AG04450 (cell line): Measurements from ENCODE around the gene GSTM4. TPM values are rescaled to one million over a fixed set of nuclear protein-coding genes. Genes with fewer than 3 reads are reported as not detected.

Source experiments
- CTCF ChIA-PET: fragments of 300-600, 350-600 bp; formaldehyde crosslinking; extraction: SDS; loops from one replicate; lab custom pipeline; 2022; ENCODE audit warnings: antibody characterized with exemption, inconsistent platforms; lab: Charles Lee
- POLR2A ChIA-PET: fragments of 350-600 bp; formaldehyde crosslinking; extraction: SDS; loops from one replicate; lab custom pipeline; 2021; ENCODE audit warnings: antibody characterized with exemption, inconsistent platforms; lab: Yijun Ruan, JAX
- DNase-seq: peaks from one replicate; pipeline ENCODE4 v3.0.0-alpha.2; 2011; ENCODE audit warnings: low read depth, low spot score
- H3K27ac ChIP-seq: one replicate; pipeline ENCODE4 v1.5.1; 2012; ENCODE audit warnings: low read depth, low read length, control low read depth
- H3K27me3 ChIP-seq: one replicate; pipeline ENCODE4 v1.6.0; 2012; ENCODE audit warnings: low read length; ENCODE audit not compliant: control insufficient read depth, insufficient read depth
- H3K4me3 ChIP-seq: 2 replicates; pipeline ENCODE4 v1.5.1; 2011; ENCODE audit warnings: mild to moderate bottlenecking, low read depth, low read length, control low read depth
- H3K9me3 ChIP-seq: 2 replicates; pipeline ENCODE4 v1.5.1; 2012; ENCODE audit warnings: low read length; ENCODE audit not compliant: control insufficient read depth, insufficient read depth
- polyA plus RNA-seq: library from polyadenylated mRNA; depleted of rRNA; stranded (reverse); fragments of >200 nt; gene quantifications from 2 replicates; pipeline ENCODE4 v1.2.3, GENCODE V29; 2011
- TF ChIP-seq, protein P1 (sequence below): IDR thresholded peaks from 2 replicates; pipeline ENCODE4 v1.5.1; 2011; ENCODE audit warnings: low read depth, low read length, control low read depth, inconsistent platforms

GSTM4 gene
- polyA plus RNA-seq, 1 experiment: 62.6 TPM

DNA sequence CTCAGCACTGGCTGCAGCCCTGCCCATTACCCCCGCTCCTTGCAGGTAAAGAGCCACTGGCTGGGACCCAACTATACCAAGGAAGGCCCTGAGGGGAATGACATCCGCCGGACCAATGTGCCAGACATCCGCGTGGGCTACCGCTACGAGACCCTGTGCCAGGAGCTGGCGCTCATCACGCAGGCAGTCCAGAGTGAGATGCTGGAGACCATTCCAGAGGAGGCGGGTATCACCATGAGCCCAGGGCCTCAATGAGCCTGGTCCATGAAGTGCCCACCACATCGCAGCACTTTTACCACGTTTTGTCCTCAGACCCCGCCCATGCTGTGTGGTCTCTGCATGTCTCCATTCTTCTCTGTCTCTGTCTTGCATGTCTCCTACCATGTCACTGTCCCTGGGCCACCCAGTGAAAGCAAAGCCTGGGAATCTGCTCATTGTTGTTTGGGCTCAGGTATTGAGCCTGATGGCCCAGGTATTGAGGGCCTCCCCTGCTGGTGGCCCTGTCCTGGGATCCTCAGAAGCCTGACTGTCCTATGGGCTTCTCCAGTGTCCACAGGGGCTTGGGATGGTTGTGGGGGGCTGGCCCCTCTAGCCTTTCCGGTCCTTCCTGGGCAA, 24.9 kb upstream of the GSTM4 start:
- H3K9me3 ChIP-seq: no peaks in the 10 kb centered on the region
- ChIA-PET CTCF (interaction anchor here (0.6 to 8.9 kb wide), 14 partner anchors 8 to 362 kb away, joined by 3 to 64 read pairs (median 4); partner anchors contain the start of gene GNAI3), POLR2A (interaction anchor here (0.5 to 1.2 kb wide), 2 partner anchors 82 to 99 kb away, joined by 3 to 5 read pairs; partner anchors contain the start of gene GNAI3)
- H3K4me3 ChIP-seq: no peak overlapping the region
- TF ChIP-seq, protein P1, sequence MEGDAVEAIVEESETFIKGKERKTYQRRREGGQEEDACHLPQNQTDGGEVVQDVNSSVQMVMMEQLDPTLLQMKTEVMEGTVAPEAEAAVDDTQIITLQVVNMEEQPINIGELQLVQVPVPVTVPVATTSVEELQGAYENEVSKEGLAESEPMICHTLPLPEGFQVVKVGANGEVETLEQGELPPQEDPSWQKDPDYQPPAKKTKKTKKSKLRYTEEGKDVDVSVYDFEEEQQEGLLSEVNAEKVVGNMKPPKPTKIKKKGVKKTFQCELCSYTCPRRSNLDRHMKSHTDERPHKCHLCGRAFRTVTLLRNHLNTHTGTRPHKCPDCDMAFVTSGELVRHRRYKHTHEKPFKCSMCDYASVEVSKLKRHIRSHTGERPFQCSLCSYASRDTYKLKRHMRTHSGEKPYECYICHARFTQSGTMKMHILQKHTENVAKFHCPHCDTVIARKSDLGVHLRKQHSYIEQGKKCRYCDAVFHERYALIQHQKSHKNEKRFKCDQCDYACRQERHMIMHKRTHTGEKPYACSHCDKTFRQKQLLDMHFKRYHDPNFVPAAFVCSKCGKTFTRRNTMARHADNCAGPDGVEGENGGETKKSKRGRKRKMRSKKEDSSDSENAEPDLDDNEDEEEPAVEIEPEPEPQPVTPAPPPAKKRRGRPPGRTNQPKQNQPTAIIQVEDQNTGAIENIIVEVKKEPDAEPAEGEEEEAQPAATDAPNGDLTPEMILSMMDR: no peak
- no peak overlapping the region for H3K27ac ChIP-seq
- no peak for DNase-seq
- H3K27me3 ChIP-seq: no peaks in the 10 kb centered on the region

DNA sequence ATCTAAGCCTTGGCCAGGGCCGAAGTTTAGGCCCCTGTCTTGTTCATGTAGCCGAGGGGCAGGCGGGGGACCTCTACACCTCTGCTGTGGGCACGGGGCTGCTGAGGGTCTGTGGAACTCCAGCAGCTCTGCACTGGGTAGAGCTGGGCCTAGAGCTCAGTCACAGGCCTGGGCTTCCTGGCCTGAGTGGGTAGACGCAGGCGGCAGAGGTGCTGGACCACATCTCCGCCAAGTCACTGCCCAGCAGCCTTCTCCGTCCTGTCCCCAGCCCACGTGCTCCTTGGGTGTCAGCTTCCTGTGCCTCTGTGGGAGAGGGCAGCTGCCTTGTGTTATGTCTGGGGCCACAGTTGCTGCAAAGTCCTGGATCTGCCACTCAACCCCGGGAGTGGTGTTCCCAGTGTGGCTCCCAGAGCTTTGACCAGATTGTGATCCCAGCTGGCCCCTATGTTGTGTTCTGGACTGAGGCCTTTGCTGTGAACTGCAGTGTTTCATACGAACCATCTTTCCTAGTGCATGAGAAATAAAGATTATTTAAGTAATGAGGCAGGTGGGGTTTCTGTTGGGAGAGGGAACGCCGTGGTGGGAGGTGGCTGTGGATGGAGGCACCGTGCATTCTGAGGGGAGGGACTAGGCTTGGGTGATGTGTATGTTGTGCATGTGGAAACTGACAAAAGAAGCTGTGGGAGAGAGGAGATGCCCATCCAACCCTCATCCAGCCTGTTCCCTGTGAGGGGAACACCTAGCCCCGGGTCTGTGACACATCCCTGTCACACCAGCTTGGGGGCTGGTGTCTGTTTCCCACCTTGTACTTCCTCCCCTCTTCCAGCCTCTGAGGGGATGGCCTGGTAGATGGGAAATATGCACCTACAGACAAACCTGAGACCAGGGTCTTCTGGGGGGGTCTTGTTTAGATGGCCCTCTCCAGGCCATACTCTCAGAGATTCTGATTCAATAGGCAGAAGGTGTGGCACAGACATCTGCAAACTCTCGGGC, 24.1 kb upstream of the GSTM4 start:
- DNase-seq: no peak
- Histone ChIP-seq H3K9me3 (no peaks in the 10 kb centered on the region), H3K27ac (no peak overlapping the region), H3K4me3 (no peak overlapping the region), H3K27me3 (no peaks in the 10 kb centered on the region)
- TF ChIP-seq, protein P1: no peak
- CTCF ChIA-PET: interaction anchor here (1.2 to 10.8 kb wide), 6 partner anchors 7 to 141 kb away, joined by 3 to 106 read pairs (median 24); partner anchors contain the start of gene GNAI3
- POLR2A ChIA-PET: interaction anchor here (0.5 kb wide), 1 partner anchor 98 kb away, joined by 3 read pairs; no protein-coding TSS in a partner anchor

DNA sequence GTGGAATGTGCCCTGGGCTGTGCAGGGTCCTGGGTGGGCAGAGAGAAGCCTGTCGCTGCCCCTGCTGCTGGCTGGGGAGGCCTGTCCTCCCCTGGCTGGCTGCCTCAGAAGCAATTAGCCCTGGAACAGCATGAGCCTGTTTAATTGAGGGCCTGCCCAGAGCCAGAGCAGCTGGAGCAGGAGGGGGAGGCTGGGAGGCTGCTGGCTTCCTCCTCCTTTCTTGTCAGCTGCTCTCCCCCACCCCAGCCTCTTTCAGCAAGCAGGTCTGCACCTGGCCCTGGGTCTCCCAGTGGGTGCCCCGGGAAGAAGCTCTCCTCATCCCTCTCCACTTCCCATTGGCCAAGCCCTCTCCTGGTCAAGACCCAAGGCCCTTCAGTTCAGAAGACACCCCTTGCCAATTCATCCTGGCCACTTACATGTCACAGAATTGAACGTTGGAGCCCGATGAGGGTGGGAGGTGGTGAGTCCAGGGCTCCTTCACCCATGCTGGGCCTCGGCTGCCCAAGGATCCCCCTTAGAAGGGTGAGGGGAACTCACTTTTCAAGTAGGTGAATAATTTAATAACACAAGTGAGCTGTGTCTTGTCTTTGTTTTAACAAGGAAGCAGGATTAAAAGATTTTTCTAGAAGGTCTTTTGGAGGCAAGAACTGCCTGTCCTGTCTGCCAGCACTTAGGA, 23.1 kb upstream of the GSTM4 start:
- no peak for DNase-seq
- TF ChIP-seq, protein P1: no peak
- Histone ChIP-seq H3K9me3 (no peaks in the 10 kb centered on the region), H3K4me3 (no peak overlapping the region), H3K27me3 (no peaks in the 10 kb centered on the region), H3K27ac (no peak overlapping the region)
- POLR2A ChIA-PET: no interaction called here
- CTCF ChIA-PET: interaction anchor here (0.7 to 10.8 kb wide), 3 partner anchors 6 to 141 kb away, joined by 3 to 106 read pairs (median 64); no protein-coding TSS in a partner anchor

DNA sequence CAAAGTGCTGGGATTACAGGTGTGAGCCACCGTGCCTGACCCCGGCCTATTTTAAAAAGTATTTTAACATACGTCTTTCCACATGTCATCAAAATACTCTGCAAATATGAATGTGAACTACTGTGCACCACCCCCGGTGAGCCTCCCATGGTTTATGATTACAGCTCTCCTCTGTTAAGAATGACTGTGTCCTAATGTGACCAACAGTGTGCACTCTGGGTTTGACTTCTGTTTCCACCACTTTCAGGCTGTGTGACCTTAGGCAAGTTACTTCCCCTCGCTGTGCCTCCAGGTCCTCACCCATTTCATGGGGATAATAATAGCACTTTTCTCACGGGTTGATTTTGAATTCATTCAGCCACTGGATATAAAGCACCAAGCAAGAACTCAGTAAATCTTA, 21.6 kb upstream of the GSTM4 start:
- no peak overlapping the region for H3K27ac ChIP-seq
- ChIA-PET POLR2A (no interaction called here), CTCF (interaction anchor here (1.1 to 10.8 kb wide), 5 partner anchors 8 to 140 kb away, joined by 3 to 106 read pairs (median 4); partner anchors contain the start of genes AMPD2 and GNAT2)
- no peak for DNase-seq
- H3K27me3 ChIP-seq: no peaks in the 10 kb centered on the region
- H3K9me3 ChIP-seq: no peaks in the 10 kb centered on the region
- no peak overlapping the region for H3K4me3 ChIP-seq
- TF ChIP-seq, protein P1: no peak
